Astrocyte of the cerebellum (primary cell): Measurements from ENCODE around the gene ZNF319.

Experiments used
- DNase-seq: peaks from one replicate; pipeline ENCODE4 v3.0.0-alpha.2; 2011; ENCODE audit warnings: low read depth
- H3K4me3 ChIP-seq: 2 replicates; pipeline ENCODE4 v1.5.1; 2011; ENCODE audit warnings: mild to moderate bottlenecking, low read depth, low read length, moderate library complexity
- in situ Hi-C: cut with HindIII; loops from 2 replicates; pipeline ENCODE4 v1.10.0; 2017; ENCODE audit warnings: low sequenced_read_pairs
- TF ChIP-seq, protein P1 (sequence below): IDR thresholded peaks from 2 replicates; pipeline ENCODE4 v1.5.1; 2012; ENCODE audit warnings: low read length, low read depth, moderate library complexity, mild to moderate bottlenecking; ENCODE audit errors: missing control alignments

ZNF319 gene

DNA sequence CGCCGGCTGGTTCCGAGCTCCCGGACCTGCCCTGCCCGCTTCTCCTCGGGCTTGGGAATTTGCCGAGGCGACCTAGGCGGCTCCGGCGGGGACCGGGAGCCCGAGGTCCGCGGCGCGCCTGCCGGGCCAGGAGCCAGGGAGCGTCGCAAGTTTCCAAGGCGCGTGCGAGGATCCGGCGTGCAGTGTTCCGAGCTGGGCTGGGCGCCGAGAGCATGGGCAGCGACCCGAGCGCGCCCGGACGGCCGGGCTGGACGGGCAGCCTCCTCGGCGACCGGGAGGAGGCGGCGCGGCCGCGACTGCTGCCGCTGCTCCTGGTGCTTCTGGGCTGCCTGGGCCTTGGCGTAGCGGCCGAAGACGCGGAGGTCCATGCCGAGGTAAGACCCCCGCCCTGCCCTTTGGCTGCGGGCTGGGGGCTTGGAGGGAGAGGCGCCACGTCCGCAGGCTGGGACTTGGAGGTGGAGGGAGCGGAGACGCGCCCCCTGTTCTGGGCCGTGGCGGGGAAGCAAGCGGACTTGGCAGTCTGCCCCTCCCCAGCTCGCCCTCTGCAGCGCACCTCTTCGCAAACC, 25.8 kb upstream of the ZNF319 start:
- in situ Hi-C loops, result no loop called here
- DNase-seq, result no peak
- H3K4me3 ChIP-seq, result peak overlapping the region; percentile 48
- TF ChIP-seq, protein P1, sequence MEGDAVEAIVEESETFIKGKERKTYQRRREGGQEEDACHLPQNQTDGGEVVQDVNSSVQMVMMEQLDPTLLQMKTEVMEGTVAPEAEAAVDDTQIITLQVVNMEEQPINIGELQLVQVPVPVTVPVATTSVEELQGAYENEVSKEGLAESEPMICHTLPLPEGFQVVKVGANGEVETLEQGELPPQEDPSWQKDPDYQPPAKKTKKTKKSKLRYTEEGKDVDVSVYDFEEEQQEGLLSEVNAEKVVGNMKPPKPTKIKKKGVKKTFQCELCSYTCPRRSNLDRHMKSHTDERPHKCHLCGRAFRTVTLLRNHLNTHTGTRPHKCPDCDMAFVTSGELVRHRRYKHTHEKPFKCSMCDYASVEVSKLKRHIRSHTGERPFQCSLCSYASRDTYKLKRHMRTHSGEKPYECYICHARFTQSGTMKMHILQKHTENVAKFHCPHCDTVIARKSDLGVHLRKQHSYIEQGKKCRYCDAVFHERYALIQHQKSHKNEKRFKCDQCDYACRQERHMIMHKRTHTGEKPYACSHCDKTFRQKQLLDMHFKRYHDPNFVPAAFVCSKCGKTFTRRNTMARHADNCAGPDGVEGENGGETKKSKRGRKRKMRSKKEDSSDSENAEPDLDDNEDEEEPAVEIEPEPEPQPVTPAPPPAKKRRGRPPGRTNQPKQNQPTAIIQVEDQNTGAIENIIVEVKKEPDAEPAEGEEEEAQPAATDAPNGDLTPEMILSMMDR, result no peak

DNA sequence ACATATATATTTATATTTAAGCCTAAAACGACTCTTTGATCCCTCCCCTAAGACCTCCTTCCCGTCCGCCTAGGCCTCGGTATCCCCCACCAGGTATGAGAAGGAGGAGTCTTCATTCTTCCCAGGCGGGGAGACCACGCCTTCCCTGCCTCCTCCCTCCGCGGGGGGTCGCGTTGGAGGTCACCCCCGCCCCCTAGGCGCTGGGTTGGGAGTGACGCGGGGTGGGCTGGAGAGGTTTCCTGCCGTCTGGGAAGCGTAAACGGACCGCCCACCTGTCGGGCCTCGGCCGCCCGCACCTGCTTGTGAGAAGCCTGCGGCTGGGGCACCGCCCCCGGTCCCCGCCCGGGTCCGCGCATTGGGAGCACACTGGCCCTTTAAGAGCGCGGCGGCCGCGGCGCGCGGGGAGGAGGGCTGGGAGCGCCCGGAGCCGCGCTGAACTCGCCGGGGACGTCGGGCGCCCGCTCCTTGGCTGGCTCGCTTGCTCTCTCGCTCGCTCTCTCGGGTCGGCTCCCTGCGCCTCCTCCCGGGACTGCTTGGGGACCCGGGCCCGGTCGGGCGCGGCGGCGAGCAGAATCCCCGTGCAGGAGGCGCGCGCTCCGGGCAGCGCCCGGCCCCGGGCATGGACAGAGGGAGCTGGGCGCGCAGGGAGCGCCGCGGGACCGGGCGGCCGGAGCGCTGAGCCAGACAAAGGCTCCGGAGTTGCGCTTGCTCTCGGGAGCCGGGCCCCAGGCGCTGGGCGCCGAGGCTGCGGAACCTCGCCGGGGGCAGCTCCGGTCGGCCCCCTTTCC, 25.1 kb upstream of the ZNF319 start, which contains the start of gene MMP15:
TSS of gene MMP15 (plus strand) at position 404 of the 788 bp plus-strand sequence. CDS start 597 bp downstream, outside the sequence.
- no peak for DNase-seq
- TF ChIP-seq, protein P1, result no peak
- H3K4me3 ChIP-seq, result peak within 1 kb of the TSS; percentile 48
- in situ Hi-C loops, result no loop called here

DNA sequence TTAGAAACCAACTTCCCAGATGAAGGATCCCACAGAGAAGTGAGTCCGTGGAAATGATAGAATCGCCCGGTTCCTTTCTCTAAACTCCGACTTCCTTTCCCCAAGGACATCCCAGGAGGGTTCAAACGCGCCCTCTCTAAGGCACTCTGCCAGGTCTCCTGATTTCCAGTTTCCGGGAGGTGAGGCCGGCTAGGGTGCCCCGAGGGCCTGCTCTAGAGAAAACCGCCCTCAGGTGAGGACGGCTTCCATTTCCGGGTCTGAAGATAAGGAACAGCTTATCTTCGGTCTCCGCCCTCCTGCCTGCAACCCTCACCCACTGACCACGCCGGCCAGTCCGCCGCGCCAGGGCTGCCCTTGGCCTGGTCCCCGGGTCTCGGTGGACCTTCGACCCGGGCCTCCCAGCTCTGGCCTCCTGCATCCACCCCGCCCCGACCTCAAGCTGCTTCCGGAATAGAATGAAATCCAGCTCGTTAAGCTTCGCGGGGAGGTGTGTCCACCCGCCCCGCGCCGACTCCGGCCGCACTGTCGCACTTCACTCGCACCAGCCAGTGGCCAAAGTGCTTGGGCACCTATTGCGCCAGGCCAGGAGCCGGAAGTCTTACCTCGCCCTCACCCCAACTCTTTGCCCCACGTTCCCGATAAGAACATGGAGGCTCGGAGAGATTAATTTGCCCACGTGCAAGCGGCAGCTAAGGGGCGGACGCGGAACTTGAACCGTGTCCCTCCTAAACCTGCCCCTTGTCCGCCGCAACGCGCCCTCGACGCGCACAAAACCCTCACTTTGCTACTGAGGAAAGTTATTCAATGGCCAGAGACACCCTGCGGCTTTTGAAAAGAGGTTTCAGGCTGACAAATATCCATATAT, 24.2 kb upstream of the ZNF319 start:
- TF ChIP-seq, protein P1, result no peak
- H3K4me3 ChIP-seq, result peak overlapping the region; percentile 48
- no peak for DNase-seq
- in situ Hi-C loops, result no loop called here

DNA sequence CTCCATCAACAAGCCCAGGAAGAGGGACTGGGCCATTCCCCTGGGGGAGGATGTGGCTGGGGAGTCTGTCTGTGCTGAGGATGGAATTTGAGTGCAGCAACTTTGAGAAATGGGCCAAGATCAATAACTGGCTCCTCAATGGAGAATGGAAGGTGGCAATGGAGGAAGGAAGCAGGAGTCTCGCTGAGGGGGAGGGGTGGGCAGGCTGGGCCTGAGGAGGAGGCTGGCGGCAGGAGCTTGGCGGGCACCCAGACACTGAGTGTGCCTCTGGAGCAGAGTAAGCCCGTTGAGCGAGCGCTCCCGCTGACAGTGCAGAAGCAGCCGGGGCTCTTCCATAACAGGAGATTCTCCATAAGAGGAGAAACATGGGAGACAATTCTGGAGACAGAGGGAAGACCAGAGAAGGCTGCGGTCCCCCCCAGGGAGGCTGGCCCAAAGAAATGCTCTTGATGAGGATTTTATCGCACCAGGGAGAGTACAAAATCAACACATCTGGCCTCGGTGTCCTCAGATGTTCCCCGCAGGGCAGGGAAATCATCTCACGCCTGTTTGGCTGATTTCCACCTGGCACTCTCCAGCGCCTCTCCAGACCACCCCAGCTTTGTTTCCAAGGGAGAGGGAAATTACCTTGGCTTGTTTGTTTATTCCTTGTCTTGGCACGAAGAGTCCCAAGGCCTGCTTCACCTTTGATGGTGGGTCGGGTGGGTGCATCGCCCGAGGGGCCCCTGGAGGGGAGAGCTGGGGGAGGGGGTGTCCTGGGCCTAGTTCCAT, 22.3 kb upstream of the ZNF319 start:
- TF ChIP-seq, protein P1, result no peak
- in situ Hi-C loops, result no loop called here
- no peak overlapping the region for H3K4me3 ChIP-seq
- peak; percentile 46 for DNase-seq

DNA sequence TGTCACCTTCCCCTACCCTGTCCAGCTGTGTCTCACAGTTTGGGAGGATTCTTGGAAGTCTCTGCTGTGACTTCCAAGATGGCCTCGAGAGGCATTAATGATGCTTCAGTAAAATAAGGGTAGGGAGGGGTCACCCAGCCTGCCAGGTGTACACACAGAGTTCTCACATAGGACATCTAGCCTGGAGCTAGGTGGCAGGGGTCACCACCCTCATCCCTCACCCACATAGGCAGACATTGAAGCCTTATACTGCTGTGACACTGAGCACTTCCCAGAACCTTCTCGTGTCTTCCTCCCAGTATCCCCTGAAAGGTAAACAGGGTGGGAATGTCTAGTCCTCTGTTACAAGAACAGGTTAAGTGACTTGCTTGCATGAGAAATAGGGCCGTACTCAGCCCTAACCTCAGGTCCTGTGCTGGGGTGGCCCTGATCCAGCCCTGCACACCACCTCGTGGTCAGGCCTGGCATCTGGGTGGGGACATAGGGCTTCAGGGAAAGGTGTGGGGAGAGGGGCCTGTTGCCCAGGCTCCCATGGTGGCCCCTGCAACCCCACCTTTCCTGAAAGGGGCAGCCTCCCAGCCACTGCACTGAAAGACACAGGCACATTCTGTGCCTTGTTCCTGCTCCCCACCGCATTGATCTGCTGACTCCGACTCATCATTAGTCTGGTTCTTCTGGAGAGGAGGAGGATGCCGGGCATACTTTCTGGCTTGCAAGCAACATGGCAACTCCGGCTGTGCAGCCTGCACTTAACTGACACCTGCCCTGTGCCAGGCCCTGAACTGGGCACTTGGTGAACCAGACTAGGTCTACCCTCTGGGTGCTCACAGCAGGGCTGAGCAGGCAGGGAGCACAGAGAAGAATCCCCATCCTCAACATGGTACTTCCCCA, 21.4 kb upstream of the ZNF319 start:
- DNase-seq, result no peak
- in situ Hi-C loops, result no loop called here
- no peak overlapping the region for H3K4me3 ChIP-seq
- TF ChIP-seq, protein P1, result no peak
